Inflammatory macrophage (primary cell): Measurements from ENCODE around the gene ROCK2.
"Not testable (repeated sequence)": the region's sequence is repeated elsewhere in the genome, so short reads cannot be mapped to it uniquely, and the experiment has no call there.

Experiments
- DNase-seq, 2 donors: peaks; one replicate each; pipeline ENCODE4 v3.0.0-alpha.2; 2020 to 2022

Gene ROCK2

DNA sequence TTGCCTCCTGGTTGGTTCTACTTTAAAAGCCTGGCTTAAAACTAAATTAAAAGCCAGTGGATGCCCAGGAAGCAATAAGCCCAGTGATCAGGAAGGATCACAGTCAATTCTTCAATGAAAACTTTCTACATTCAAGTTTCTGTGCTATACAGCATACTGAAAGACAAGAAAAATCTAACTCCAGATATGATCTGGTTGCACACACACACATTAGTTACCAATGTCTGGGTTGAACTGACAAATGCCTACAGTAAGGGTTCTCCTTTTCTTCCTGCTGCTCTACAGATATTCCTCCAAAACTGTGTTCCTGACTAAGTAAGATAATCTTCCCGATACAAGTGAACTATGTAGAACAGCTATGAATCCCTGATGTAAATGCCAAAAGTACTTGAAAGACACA, 81.3 kb downstream of the ROCK2 start:
- DNase-seq = no peak

- not testable (repeated sequence) for DNase-seq
Observed at GRCh38 chr2:11262438-11262837, 82.0 kb downstream of the ROCK2 start.

- not testable (repeated sequence) for DNase-seq
Observed at GRCh38 chr2:11261564-11261963, 82.9 kb downstream of the ROCK2 start.

- DNase-seq = no peak
Observed at GRCh38 chr2:11260979-11261378, 83.5 kb downstream of the ROCK2 start.

GRCh38 chr2:11257964-11258363, 86.5 kb downstream of the ROCK2 start:
- DNase-seq = no peak

- no peak for DNase-seq
Observed at GRCh38 chr2:11257078-11257477, 87.4 kb downstream of the ROCK2 start.

DNA sequence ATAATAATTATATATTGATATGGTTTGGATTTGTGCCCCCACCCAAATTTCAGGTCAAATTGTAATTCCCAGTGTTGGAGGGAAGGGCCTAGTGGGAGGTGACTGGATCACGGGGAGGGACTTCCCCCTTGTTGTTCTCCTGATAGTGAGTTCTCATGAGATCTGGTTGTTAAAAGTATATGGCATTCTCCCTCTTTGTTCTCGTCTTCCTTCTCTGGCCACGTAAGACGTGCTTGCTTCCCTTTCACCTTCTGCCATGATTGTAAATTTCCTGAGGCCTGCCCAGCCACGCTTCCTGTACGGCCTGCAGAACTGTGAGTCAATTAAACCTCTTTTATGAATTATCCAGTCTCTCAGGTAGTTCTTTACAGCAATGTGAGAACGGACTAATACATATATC, 88.3 kb downstream of the ROCK2 start:
- DNase-seq = no peak

- DNase-seq = peak; percentile 44 to 51
Observed at GRCh38 chr2:11254100-11254536, 90.3 kb downstream of the ROCK2 start.

- DNase-seq = not testable (repeated sequence)
Observed at GRCh38 chr2:11252458-11252857, 92.0 kb downstream of the ROCK2 start.

DNA sequence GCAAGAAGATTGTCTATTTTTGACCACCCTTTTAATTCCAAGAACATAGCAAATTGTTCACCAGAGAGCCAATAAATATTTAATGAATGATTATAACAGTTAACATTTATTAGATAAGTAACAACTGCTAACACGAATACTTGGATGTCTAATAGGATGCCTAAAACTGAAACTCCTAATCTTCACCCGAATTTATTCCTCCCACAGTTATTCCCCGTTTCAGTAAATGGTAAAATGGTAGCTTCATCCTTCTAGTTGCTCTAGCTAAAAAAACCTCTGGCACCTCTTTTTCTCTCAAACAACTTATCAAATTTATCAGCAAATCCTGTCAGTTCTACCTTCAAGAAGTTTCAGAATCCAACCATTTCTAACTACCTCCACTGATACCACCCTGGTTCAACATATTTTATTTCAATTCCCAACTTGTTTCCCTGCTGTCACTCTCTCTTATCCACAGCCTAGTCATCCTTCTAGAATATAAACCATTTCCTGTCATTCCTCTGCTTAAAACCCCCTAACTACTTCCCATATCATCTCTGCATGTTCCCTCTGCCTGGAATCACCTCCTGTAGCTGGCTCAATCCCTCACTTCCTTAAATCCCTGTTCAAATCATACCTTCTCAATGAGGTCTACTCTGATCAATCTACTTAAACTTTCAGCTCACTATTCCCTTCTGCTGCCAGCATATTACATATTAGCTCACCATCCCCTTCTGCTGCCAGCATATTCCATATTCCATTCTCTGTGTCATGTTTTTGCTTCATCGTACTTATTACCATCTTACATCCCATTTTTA, 93.8 kb downstream of the ROCK2 start:
- no peak for DNase-seq

DNA sequence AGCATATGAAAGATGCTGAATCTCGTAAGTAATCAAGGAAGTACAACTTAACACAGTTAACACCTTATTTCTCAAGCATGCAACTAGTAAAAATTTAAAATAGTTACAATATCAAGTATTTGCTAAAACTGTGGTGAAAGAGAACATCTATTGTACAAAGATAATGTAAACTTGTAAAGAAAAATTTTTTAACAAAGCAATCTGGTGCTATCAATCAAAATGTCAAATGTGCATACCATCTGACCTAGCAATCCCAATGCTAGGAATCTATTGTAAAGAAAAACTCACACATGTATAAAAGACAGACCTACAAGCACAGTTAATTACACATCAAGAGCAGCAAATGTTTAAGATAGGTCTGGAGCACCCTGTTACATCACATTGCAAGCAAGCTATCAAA, 99.1 kb downstream of the ROCK2 start:
- no peak for DNase-seq

DNA sequence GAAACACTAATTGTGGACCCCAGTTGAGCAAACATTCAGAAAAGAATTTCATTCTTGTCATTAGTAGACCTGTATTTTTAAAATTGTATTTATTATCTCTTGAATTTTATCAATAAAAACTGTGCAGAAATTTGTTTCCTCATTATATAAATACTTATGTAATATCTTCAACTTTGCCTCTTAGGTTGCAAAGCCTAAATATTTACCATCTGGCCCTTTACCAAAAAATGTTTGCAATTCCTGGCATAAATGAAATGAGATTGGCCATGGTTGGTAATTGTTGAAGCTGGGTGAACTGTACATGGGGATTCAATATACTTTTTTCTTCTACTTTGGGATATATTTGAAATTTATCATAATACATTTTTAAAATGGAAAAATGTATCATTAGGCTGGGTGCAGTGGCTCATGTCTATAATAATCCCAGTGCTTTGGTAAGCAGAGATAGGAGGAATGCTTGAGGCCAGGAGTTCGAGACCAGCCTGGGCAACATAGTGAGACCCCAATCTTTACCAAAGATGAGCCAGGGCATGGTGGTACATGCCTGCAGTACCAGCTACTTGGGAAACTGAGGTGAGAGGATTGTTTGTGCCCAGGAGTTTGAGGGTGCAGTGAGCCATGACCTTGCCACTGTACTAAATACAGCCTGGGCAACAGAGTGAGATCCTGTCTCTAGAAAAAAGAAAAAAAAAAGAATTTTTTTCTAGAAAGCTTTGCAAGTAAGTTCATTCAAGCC, 100.2 kb downstream of the ROCK2 start:
- no peak for DNase-seq

DNA sequence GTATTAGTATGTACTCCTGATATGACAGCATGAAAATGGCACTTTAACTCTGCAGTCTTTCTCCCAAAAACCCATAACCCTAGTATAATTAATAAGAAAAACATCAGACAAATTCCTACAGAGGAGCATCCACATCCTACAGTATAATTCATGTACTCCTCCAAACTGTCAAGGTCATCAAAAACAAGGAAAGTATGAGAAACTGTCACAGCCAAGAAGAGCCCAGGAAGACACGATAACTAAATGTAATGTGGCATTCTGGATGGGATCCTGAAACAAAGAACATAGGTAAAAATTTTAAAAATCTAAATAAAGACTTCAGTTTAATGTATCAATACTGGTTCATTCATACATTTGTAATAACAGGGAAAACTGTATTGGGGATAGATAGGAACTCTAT, 100.9 kb downstream of the ROCK2 start:
- no peak for DNase-seq

DNA sequence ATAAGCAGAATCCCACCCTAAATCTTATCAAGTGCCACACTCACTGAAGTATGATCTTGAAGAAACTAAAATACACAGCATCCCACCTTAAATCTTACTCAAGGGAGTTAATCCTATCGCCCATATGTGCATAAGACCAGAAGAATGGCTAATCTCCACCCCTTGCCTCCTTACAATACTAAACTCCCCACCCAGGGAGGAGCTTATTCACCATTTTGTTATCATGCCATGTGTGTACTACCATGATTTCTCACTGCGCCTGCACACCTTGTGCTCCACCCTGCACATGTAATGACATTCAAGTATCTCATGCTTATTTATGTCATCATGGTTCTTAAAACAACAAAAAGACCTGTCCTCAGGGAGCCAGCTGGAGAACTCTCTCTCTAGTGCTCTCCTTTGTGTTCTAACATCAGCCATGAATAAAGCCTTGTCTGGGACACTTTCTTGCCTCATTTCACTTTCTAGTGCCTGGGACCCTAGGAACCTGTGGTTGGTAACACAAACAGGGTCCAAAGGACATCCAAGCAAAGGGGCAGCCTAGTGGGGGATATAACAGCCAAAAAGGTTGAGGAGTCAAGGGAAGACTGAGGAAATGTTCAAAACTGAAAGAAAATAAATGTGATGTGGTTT, 101.8 kb downstream of the ROCK2 start:
- no peak for DNase-seq

- no peak for DNase-seq
Observed at GRCh38 chr2:11241412-11242203, 102.8 kb downstream of the ROCK2 start.

- no peak for DNase-seq
Observed at GRCh38 chr2:11239666-11240462, 104.6 kb downstream of the ROCK2 start.

GRCh38 chr2:11239147-11239546, 105.3 kb downstream of the ROCK2 start:
- DNase-seq = no peak

DNA sequence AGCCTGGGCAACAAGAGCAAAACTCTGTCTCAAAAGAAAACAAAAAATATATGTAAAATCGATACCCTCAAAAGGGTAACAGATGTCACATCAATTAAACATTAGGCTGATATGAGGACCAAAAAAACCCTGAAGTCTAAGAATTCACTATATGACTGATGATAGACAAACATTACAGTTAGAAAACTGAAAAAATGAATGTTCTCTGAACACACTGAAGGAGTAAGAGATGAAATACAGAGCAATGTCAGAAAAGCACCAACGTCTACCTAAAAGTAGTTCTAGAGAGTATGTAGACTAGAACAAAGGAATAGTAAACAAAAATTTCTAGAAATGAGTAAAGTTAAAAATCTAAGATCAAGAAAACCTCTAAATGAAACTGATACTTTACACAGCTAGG, 107.3 kb downstream of the ROCK2 start:
- DNase-seq = no peak

DNA sequence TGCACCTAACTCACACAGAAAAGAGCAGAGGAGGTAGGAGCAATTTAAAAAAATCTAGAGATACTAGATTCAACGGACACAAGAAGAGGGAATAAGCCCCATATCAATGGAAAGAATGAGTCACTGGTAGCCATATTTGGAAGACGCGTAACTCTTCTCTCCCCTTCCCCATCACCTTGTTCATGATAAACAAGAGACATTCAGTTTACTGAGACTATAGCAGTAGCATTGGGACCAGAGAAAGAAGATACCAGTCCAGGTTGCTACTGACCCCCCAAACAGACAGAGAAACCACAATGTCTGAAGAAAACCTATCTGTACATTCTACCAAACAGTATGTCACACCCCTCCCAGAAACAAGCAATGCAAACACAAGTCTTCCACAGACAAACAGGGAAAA, 108.1 kb downstream of the ROCK2 start:
- DNase-seq = no peak

DNA sequence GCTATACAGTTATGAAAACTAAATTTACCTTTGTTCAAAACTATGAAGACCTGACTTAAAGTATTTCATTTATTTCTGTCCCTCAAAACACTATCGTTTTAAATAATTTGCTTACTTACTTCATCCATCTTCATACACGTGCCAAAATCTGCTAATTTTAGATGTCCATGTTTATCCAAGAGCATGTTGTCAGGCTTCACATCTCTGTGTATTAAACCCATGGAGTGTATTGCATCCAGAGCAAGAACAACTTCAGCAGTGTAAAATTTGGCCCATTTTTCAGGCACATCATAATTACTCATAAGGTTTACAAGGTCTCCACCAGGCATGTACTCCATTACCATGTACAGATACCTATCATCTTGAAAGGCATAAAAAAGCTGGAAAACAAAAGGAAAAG, 108.9 kb downstream of the ROCK2 start:
- no peak for DNase-seq

GRCh38 chr2:11234309-11234708, 110.1 kb downstream of the ROCK2 start:
- DNase-seq = peak in 1 of 2 donors; percentile 36

DNA sequence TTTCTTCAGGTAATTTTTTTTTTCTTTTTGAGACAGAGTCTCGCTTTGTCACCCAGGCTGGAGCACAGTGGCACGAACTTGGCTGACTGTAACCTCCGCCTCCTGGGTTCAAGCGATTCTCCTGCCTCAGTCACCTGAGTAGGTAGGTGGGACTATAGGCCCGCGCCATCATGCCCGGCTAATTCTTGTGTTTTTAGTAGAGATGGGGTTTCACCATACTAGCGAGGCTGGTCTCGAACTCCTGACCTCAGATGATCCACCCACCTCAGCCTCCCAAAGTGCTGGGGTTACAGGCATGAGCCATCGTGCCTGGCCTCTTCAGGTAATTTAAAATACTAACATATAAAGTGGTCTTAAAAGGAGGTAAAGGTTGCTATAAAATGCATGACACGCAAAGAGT, 113.2 kb downstream of the ROCK2 start:
- not testable (repeated sequence) for DNase-seq
